ENCODE results near the gene BCAR1. TPM values are rescaled to one million over a fixed set of nuclear protein-coding genes. Genes with fewer than 3 reads are reported as not detected.

The BCAR1 gene
- total and polyA plus RNA-seq, 2 of the 13 experiments (the other 11 are each of a cell fraction or from before 2014, with no cell fraction given) = 48.1 to 51.7 TPM

GRCh38 chr16:75227361-75228142 is 23.9 kb downstream of the BCAR1 start:
- Histone ChIP-seq H3K79me2 (ENCODE audit: insufficient read depth, low read length) (no peaks in the 10 kb centered on the region), H3K4me2 (ENCODE audit: low read depth, low read length) (no peak overlapping the region), H3K4me3 (replicated peaks in 1 of 3; ENCODE audit: insufficient read depth in 1 of 3, low read depth in 2 of 3, low read length in 3 of 3) (no peak overlapping the region), H3K27ac (ENCODE audit: extremely low read length, insufficient read depth, low read length) (no peak overlapping the region), H4K20me1 (ENCODE audit: insufficient read depth, low read length) (no peaks in the 10 kb centered on the region), H3K27me3 (ENCODE audit: control insufficient read depth in 1 of 2, insufficient read depth in 2 of 2, low read length in 2 of 2) (peaks cover 9 to 16% of the 10 kb centered on the region in 2 experiments), H2AFZ (ENCODE audit: low read length) (no peak overlapping the region), H3K4me1 (ENCODE audit: insufficient read depth, low read length) (peaks cover 9% of the 10 kb centered on the region; the same call in 1 of the 2 replicates), H3K9ac (ENCODE audit: insufficient read depth, low read depth, low read length) (no peak overlapping the region), H3K36me3 (replicated peaks in 1 of 2; ENCODE audit: control insufficient read depth in 1 of 2, insufficient read depth in 2 of 2, low read length in 2 of 2) (peaks cover 11 to 22% of the 10 kb centered on the region in 2 experiments), H3K9me3 (ENCODE audit: low read length) (no peaks in the 10 kb centered on the region)
- ChIA-PET POLR2A (interaction anchor here (1.4 to 1.5 kb wide), 2 partner anchors 19 to 21 kb away, joined by 3 to 4 read pairs; partner anchors contain the start of gene CTRB2), CTCF (ENCODE audit: low intra/inter-chr PET ratio, low total read pairs) (no interaction called here)
- in situ Hi-C loops (cut with HindIII; ENCODE audit: extremely low pct_ligation_motif_present, low pct_unique_long_range_greater_than_20kb) (no loop called here), intact Hi-C loops (cut with micrococcal nuclease; ENCODE audit: unreplicated experiment) (no loop called here)
- ATAC-seq = no peak; the same call in 2 of the 3 replicates
- BruUV-seq (replicated peaks) = no TSS peak
- DNase-seq (ENCODE audit: low spot score) = no peak
- no peak for FAIRE-seq
- 88% methylated on average over 18 of the region's 18 CpGs for WGBS (ENCODE audit: low lambda C conversion rate)
- TF ChIP-seq AGO2 (optimal IDR thresholded peaks at IDR 0.05; ENCODE audit: low read depth, low read length) (peak; percentile 96), POLR2AphosphoS5 (IDR thresholded peaks at IDR 0.05; ENCODE audit: low read depth, low read length) (peak; percentile 4; the same call in 1 of the 2 replicates), PPARG (CRISPR knock-in tag; conservative IDR thresholded peaks at IDR 0.05) (0 out of 2 replicates have a peak, but pooled peaks have one; percentile 13), TBX2 (CRISPR knock-in tag; IDR thresholded peaks at IDR 0.05; ENCODE audit: borderline replicate concordance) (0 out of 2 replicates have a peak, but pooled peaks have one; percentile 12), NR3C1 (CRISPR knock-in tag; IDR thresholded peaks at IDR 0.05) (no peak), ATAD3A (CRISPR knock-in tag; IDR thresholded peaks at IDR 0.05) (0 out of 2 replicates have a peak, but pooled peaks have one; percentile 63), ZNF577 (CRISPR knock-in tag; IDR thresholded peaks at IDR 0.05; ENCODE audit: borderline replicate concordance, low read depth) (no peak), KLF16 (CRISPR knock-in tag; IDR thresholded peaks at IDR 0.05) (no peak), SIX1 (CRISPR knock-in tag; IDR thresholded peaks at IDR 0.05; ENCODE audit: borderline replicate concordance) (no peak), HMGXB4 (CRISPR knock-in tag; IDR thresholded peaks at IDR 0.05; ENCODE audit: borderline replicate concordance in 1 of 2, low read depth in 1 of 2) (0 out of 4 replicates have a peak, but pooled peaks of 1 of the 2 experiments have one; percentile 0), ZNF564 (CRISPR knock-in tag; IDR thresholded peaks at IDR 0.05) (no peak), ZNF720 (CRISPR knock-in tag; IDR thresholded peaks at IDR 0.05) (no peak), ZNF687 (CRISPR knock-in tag; IDR thresholded peaks at IDR 0.05) (peak; percentile 7; the same call in 1 of the 2 replicates), CTCF (CRISPR knock-in tag; IDR thresholded peaks at IDR 0.05) (0 out of 2 replicates have a peak, but pooled peaks have one; percentile 3), ELF1 (CRISPR knock-in tag; IDR thresholded peaks at IDR 0.05) (0 out of 2 replicates have a peak, but pooled peaks have one; percentile 12)

Data from HepG2 (cell line).